ENCODE measurements around the gene SNX19.

The SNX19 gene

GRCh38 chr11:130848361-130849214, 67.7 kb downstream of the SNX19 start:
- H3K27ac ChIP-seq (ENCODE audit: low read depth, low read length), result no peak overlapping the region

GRCh38 chr11:130847517-130847916, 68.8 kb downstream of the SNX19 start:
- no peaks in the 10 kb centered on the region for H3K4me1 ChIP-seq (ENCODE audit: control insufficient read depth, insufficient read depth, low read length)
- H3K4me3 ChIP-seq (ENCODE audit: low read length), result no peak overlapping the region
- no peaks in the 10 kb centered on the region for H3K36me3 ChIP-seq (ENCODE audit: control insufficient read depth, insufficient read depth, low read length)
- no peaks in the 10 kb centered on the region for H3K27me3 ChIP-seq (ENCODE audit: control insufficient read depth, insufficient read depth, low read length)
- no peak overlapping the region for H3K9ac ChIP-seq (ENCODE audit: low read length)
- no peak overlapping the region for H3K27ac ChIP-seq (ENCODE audit: low read depth, low read length)

More at GRCh38 chr11:130848361-130849214, 67.7 kb downstream of the SNX19 start:
- H3K36me3 ChIP-seq (ENCODE audit: control insufficient read depth, insufficient read depth, low read length), result no peaks in the 10 kb centered on the region
- no peak overlapping the region for H3K4me3 ChIP-seq (ENCODE audit: low read length)
- no peaks in the 10 kb centered on the region for H3K4me1 ChIP-seq (ENCODE audit: control insufficient read depth, insufficient read depth, low read length)
- no peak overlapping the region for H3K9ac ChIP-seq (ENCODE audit: low read length)
- H3K27me3 ChIP-seq (ENCODE audit: control insufficient read depth, insufficient read depth, low read length), result no peaks in the 10 kb centered on the region

GRCh38 chr11:130846606-130847005, 69.7 kb downstream of the SNX19 start:
- no peak overlapping the region for H3K9ac ChIP-seq (ENCODE audit: low read length)
- H3K36me3 ChIP-seq (ENCODE audit: control insufficient read depth, insufficient read depth, low read length), result no peaks in the 10 kb centered on the region
- no peak overlapping the region for H3K27ac ChIP-seq (ENCODE audit: low read depth, low read length)
- no peaks in the 10 kb centered on the region for H3K4me1 ChIP-seq (ENCODE audit: control insufficient read depth, insufficient read depth, low read length)
- no peaks in the 10 kb centered on the region for H3K27me3 ChIP-seq (ENCODE audit: control insufficient read depth, insufficient read depth, low read length)
- H3K4me3 ChIP-seq (ENCODE audit: low read length), result no peak overlapping the region

GRCh38 chr11:130842001-130842400, 74.3 kb downstream of the SNX19 start:
- H3K4me1 ChIP-seq (ENCODE audit: control insufficient read depth, insufficient read depth, low read length), result no peaks in the 10 kb centered on the region
- no peaks in the 10 kb centered on the region for H3K27me3 ChIP-seq (ENCODE audit: control insufficient read depth, insufficient read depth, low read length)
- no peaks in the 10 kb centered on the region for H3K36me3 ChIP-seq (ENCODE audit: control insufficient read depth, insufficient read depth, low read length)
- no peak overlapping the region for H3K9ac ChIP-seq (ENCODE audit: low read length)
- no peak overlapping the region for H3K27ac ChIP-seq (ENCODE audit: low read depth, low read length)
- H3K4me3 ChIP-seq (ENCODE audit: low read length), result no peak overlapping the region

- Histone ChIP-seq H3K27ac (ENCODE audit: low read depth, low read length) (no peak overlapping the region), H3K36me3 (ENCODE audit: control insufficient read depth, insufficient read depth, low read length) (no peaks in the 10 kb centered on the region), H3K27me3 (ENCODE audit: control insufficient read depth, insufficient read depth, low read length) (no peaks in the 10 kb centered on the region), H3K4me1 (ENCODE audit: control insufficient read depth, insufficient read depth, low read length) (no peaks in the 10 kb centered on the region), H3K9ac (ENCODE audit: low read length) (no peak overlapping the region), H3K4me3 (ENCODE audit: low read length) (no peak overlapping the region)
These were observed 75.6 kb downstream of the SNX19 start for GRCh38 chr11:130840679-130841078.

- Histone ChIP-seq H3K27ac (ENCODE audit: low read depth, low read length) (no peak overlapping the region), H3K4me1 (ENCODE audit: control insufficient read depth, insufficient read depth, low read length) (no peaks in the 10 kb centered on the region), H3K36me3 (ENCODE audit: control insufficient read depth, insufficient read depth, low read length) (no peaks in the 10 kb centered on the region), H3K9ac (ENCODE audit: low read length) (no peak overlapping the region), H3K27me3 (ENCODE audit: control insufficient read depth, insufficient read depth, low read length) (no peaks in the 10 kb centered on the region), H3K4me3 (ENCODE audit: low read length) (no peak overlapping the region)
These were observed 76.2 kb downstream of the SNX19 start for GRCh38 chr11:130839981-130840666.

- no peaks in the 10 kb centered on the region for H3K36me3 ChIP-seq (ENCODE audit: control insufficient read depth, insufficient read depth, low read length)
- H3K4me1 ChIP-seq (ENCODE audit: control insufficient read depth, insufficient read depth, low read length), result no peaks in the 10 kb centered on the region
- no peaks in the 10 kb centered on the region for H3K27me3 ChIP-seq (ENCODE audit: control insufficient read depth, insufficient read depth, low read length)
- no peak overlapping the region for H3K4me3 ChIP-seq (ENCODE audit: low read length)
- H3K9ac ChIP-seq (ENCODE audit: low read length), result no peak overlapping the region
- H3K27ac ChIP-seq (ENCODE audit: low read depth, low read length), result no peak overlapping the region
These were observed 79.1 kb downstream of the SNX19 start for GRCh38 chr11:130837194-130837593.

GRCh38 chr11:130834886-130835285, 81.4 kb downstream of the SNX19 start:
- Histone ChIP-seq H3K4me3 (ENCODE audit: low read length) (no peak overlapping the region), H3K36me3 (ENCODE audit: control insufficient read depth, insufficient read depth, low read length) (no peaks in the 10 kb centered on the region), H3K4me1 (ENCODE audit: control insufficient read depth, insufficient read depth, low read length) (peaks cover 4% of the 10 kb centered on the region), H3K27ac (ENCODE audit: low read depth, low read length) (no peak overlapping the region), H3K27me3 (ENCODE audit: control insufficient read depth, insufficient read depth, low read length) (no peaks in the 10 kb centered on the region), H3K9ac (ENCODE audit: low read length) (no peak overlapping the region)

GRCh38 chr11:130832566-130833425, 83.5 kb downstream of the SNX19 start:
- H3K4me3 ChIP-seq (ENCODE audit: low read length), result no peak overlapping the region
- H3K9ac ChIP-seq (ENCODE audit: low read length), result no peak overlapping the region
- peaks cover 8% of the 10 kb centered on the region for H3K4me1 ChIP-seq (ENCODE audit: control insufficient read depth, insufficient read depth, low read length)
- no peak overlapping the region for H3K27ac ChIP-seq (ENCODE audit: low read depth, low read length)
- no peaks in the 10 kb centered on the region for H3K36me3 ChIP-seq (ENCODE audit: control insufficient read depth, insufficient read depth, low read length)
- H3K27me3 ChIP-seq (ENCODE audit: control insufficient read depth, insufficient read depth, low read length), result no peaks in the 10 kb centered on the region

- H3K4me3 ChIP-seq (ENCODE audit: low read length), result no peak overlapping the region
- H3K27ac ChIP-seq (ENCODE audit: low read depth, low read length), result no peak overlapping the region
- no peaks in the 10 kb centered on the region for H3K27me3 ChIP-seq (ENCODE audit: control insufficient read depth, insufficient read depth, low read length)
- H3K36me3 ChIP-seq (ENCODE audit: control insufficient read depth, insufficient read depth, low read length), result no peaks in the 10 kb centered on the region
- H3K4me1 ChIP-seq (ENCODE audit: control insufficient read depth, insufficient read depth, low read length), result peaks cover 8% of the 10 kb centered on the region
- H3K9ac ChIP-seq (ENCODE audit: low read length), result no peak overlapping the region
These were observed 84.3 kb downstream of the SNX19 start for GRCh38 chr11:130831976-130832375.

GRCh38 chr11:130831506-130831905, 84.8 kb downstream of the SNX19 start:
- H3K36me3 ChIP-seq (ENCODE audit: control insufficient read depth, insufficient read depth, low read length), result no peaks in the 10 kb centered on the region
- H3K9ac ChIP-seq (ENCODE audit: low read length), result no peak overlapping the region
- no peaks in the 10 kb centered on the region for H3K27me3 ChIP-seq (ENCODE audit: control insufficient read depth, insufficient read depth, low read length)
- H3K4me1 ChIP-seq (ENCODE audit: control insufficient read depth, insufficient read depth, low read length), result peaks cover 8% of the 10 kb centered on the region
- no peak overlapping the region for H3K4me3 ChIP-seq (ENCODE audit: low read length)
- H3K27ac ChIP-seq (ENCODE audit: low read depth, low read length), result no peak overlapping the region

- H3K9ac ChIP-seq (ENCODE audit: low read length), result no peak overlapping the region
- no peaks in the 10 kb centered on the region for H3K27me3 ChIP-seq (ENCODE audit: control insufficient read depth, insufficient read depth, low read length)
- no peaks in the 10 kb centered on the region for H3K36me3 ChIP-seq (ENCODE audit: control insufficient read depth, insufficient read depth, low read length)
- no peak overlapping the region for H3K4me3 ChIP-seq (ENCODE audit: low read length)
- peaks cover 8% of the 10 kb centered on the region for H3K4me1 ChIP-seq (ENCODE audit: control insufficient read depth, insufficient read depth, low read length)
- H3K27ac ChIP-seq (ENCODE audit: low read depth, low read length), result no peak overlapping the region
These were observed 85.7 kb downstream of the SNX19 start for GRCh38 chr11:130830566-130830965.

All from rectal smooth muscle tissue (tissue), 1 donor.